Tibial nerve (tissue), 4 donors: Measurements from ENCODE around the gene PHC2. TPM values are rescaled to one million over a fixed set of nuclear protein-coding genes. Genes with fewer than 3 reads are reported as not detected.

Experiments used
- DNase-seq, 2 donors: peaks; one replicate each; pipeline ENCODE4 v3.0.0-alpha.2; 2019; ENCODE audit warnings: low spot score in 2 of 2
- H3K27ac ChIP-seq, 4 donors: fragments of 200-600 bp; sonication (generic) in 3 of 4; one replicate each; pipeline ENCODE4 v1.5.1; 2017 to 2019; ENCODE audit warnings: mild to moderate bottlenecking in 1 of 4
- H3K27me3 ChIP-seq, 2 donors: fragments of 200-600 bp; sonication (generic) in 1 of 2; one replicate each; pipeline versions ENCODE4 v1.5.1 to v1.6.0; 2017 to 2019
- H3K36me3 ChIP-seq, 3 donors: fragments of 200-600 bp; sonication (generic); one replicate each; pipeline ENCODE4 v1.5.1; 2018 to 2019
- H3K4me1 ChIP-seq, 4 donors: fragments of 200-600 bp; sonication (generic) in 3 of 4; one replicate each; pipeline ENCODE4 v1.5.1; 2017 to 2019
- H3K4me3 ChIP-seq, 4 donors: fragments of 200-600 bp; sonication (generic) in 3 of 4; one replicate each; pipeline ENCODE4 v1.5.1; 2017 to 2019; ENCODE audit warnings: mild to moderate bottlenecking in 1 of 4, moderate library complexity in 1 of 4
- H3K9me3 ChIP-seq, 4 donors: fragments of 200-600 bp; sonication (generic) in 3 of 4; one replicate each; pipeline ENCODE4 v1.5.1; 2017 to 2019
- EP300 ChIP-seq, 2 donors: sonication (generic); formaldehyde crosslinking; IDR thresholded peaks; one replicate each; pipeline ENCODE4 v1.6.1; 2017; ENCODE audit warnings: antibody characterized with exemption in 2 of 2, mild to moderate bottlenecking in 1 of 2
- POLR2A ChIP-seq, 2 donors: fragments of 450-650 bp; IDR thresholded peaks; one replicate each; pipeline ENCODE4 v1.6.1; 2017; ENCODE audit warnings: antibody characterized with exemption in 2 of 2, mild to moderate bottlenecking in 2 of 2, moderate library complexity in 2 of 2
- WGBS, 2 donors: methylation state at CpG; one replicate each; pipeline ENCODE4 v1.1.5; 2018; 5-methylcytosine and 5-hydroxymethylcytosine counted together
- total RNA-seq, 4 donors: library from RNA; depleted of rRNA; stranded (reverse); fragments of >200 nt; gene quantifications; one replicate each; pipeline ENCODE4 v1.1.0, GENCODE V29; 2016
- TF ChIP-seq, protein P1 (sequence below), 5 experiments: fragments of 200-600 bp in 3 of 5; fragments of 450-650 bp in 2 of 5; sonication (generic) in 3 of 5; IDR thresholded peaks; one replicate each; pipeline ENCODE4 v1.5.1; 2016 to 2019; ENCODE audit warnings: antibody characterized with exemption in 5 of 5, mild to moderate bottlenecking in 3 of 5, moderate library complexity in 2 of 5

The PHC2 gene
- total RNA-seq, 4 donors from 2014 or later: 152 to 458 (median 204) TPM

DNA sequence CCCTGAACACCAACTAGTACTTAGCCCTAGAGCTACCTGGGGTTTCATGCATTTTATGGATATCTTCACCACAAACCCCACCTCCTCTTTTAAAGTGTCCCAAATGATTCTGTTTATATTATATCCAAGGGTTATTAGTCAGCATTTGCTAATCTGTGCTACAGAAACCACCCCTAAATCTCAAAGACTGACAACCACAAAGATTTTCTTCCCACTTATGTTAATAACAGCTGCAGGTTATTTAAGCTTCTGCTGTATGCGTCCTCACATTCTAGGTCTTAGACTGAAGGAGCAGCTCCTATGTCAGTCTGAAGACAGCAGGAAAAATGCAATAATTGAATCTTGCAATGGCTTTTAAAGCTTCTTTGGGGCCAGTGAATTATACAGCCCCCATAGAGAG, 11.2 kb upstream of the PHC2 start:
- no peaks in the 10 kb centered on the region for H3K36me3 ChIP-seq
- no peak for DNase-seq
- no peak overlapping the region for H3K27ac ChIP-seq
- 75 to 90% methylated on average over 1 of the region's 1 CpG for WGBS, 2 donors
- no peaks in the 10 kb centered on the region for H3K9me3 ChIP-seq
- no peak for TF ChIP-seq POLR2A (IDR thresholded peaks at IDR 0.05)
- TF ChIP-seq, protein P1, sequence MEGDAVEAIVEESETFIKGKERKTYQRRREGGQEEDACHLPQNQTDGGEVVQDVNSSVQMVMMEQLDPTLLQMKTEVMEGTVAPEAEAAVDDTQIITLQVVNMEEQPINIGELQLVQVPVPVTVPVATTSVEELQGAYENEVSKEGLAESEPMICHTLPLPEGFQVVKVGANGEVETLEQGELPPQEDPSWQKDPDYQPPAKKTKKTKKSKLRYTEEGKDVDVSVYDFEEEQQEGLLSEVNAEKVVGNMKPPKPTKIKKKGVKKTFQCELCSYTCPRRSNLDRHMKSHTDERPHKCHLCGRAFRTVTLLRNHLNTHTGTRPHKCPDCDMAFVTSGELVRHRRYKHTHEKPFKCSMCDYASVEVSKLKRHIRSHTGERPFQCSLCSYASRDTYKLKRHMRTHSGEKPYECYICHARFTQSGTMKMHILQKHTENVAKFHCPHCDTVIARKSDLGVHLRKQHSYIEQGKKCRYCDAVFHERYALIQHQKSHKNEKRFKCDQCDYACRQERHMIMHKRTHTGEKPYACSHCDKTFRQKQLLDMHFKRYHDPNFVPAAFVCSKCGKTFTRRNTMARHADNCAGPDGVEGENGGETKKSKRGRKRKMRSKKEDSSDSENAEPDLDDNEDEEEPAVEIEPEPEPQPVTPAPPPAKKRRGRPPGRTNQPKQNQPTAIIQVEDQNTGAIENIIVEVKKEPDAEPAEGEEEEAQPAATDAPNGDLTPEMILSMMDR (IDR thresholded peaks at IDR 0.05): no peak
- TF ChIP-seq EP300 (IDR thresholded peaks at IDR 0.05): no peak
- H3K27me3 ChIP-seq: no peaks in the 10 kb centered on the region
- H3K4me3 ChIP-seq: no peak overlapping the region
- peaks cover 0 to 8% (median 0%) of the 10 kb centered on the region in 4 donors for H3K4me1 ChIP-seq

DNA sequence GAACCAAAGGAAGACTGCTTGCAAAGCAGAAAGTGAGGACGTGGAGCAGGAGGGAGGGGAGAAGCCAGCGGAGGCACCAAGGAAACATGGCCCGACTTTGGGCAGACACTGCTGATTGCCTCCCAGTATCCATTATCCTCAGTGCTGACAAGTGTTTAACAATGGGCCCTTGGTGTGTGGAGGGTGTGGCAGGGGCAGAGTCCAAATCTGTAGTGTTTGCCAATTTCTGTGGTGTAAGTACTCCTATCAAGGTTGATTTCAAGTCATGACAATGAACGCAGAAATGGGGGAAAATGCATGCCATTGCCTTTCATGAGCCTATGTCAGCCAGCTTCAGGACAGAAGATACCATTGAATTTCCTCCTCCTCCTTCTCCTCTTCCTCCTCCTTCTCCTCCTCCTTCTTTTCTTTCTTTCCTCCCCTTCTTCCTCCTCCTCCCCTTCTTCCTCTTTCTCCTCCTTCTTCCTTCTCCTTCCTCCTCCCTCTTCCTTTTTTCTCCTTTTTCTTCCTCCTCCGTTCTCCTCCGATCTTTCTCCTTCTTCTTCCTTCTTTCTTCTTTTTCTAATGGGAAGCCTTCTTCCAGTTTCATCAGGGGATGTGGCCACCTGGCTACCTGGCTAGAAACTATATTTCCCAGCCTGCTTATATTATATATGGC, 10.3 kb upstream of the PHC2 start:
- 67 to 77% methylated on average over 6 of the region's 6 CpGs for WGBS, 2 donors
- peaks cover 0 to 8% (median 0%) of the 10 kb centered on the region in 4 donors for H3K4me1 ChIP-seq

DNA sequence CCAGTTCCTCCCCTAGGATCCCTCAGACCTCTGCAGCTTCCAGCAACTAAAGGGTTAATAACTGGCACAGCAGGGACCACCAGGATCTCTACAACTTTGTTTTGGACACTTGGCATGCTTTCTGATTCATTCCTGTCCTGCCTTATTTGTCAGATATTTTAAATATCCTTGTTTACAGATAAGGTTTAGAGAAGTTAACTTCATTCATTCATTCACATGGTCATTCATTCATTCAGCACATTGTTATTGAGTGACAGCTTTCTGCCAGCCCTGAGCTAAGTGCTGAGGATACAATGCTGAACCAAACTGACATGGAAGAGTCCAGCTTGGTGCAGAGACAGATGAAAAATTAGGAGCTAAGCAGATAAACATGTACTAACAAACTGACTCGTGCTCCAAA, 8.8 kb upstream of the PHC2 start:
- no peak overlapping the region for H3K4me3 ChIP-seq
- H3K9me3 ChIP-seq: no peaks in the 10 kb centered on the region
- no peak overlapping the region for H3K27ac ChIP-seq
- no peaks in the 10 kb centered on the region for H3K36me3 ChIP-seq
- 48 to 54% methylated on average over 1 of the region's 1 CpG for WGBS, 2 donors
- H3K27me3 ChIP-seq: no peaks in the 10 kb centered on the region
- H3K4me1 ChIP-seq: peaks cover 0 to 14% (median 0%) of the 10 kb centered on the region in 4 donors
- TF ChIP-seq EP300 (IDR thresholded peaks at IDR 0.05) (no peak), POLR2A (IDR thresholded peaks at IDR 0.05) (no peak)
- TF ChIP-seq, protein P1 (IDR thresholded peaks at IDR 0.05): no peak
- DNase-seq: no peak

More for the DNA sequence above, 10.3 kb upstream of the PHC2 start:
- TF ChIP-seq POLR2A (IDR thresholded peaks at IDR 0.05): no peak
- TF ChIP-seq, protein P1 (IDR thresholded peaks at IDR 0.05): no peak
- no peak for TF ChIP-seq EP300 (IDR thresholded peaks at IDR 0.05)
- no peak overlapping the region for H3K27ac ChIP-seq
- no peaks in the 10 kb centered on the region for H3K36me3 ChIP-seq
- DNase-seq: no peak
- H3K27me3 ChIP-seq: no peaks in the 10 kb centered on the region
- no peak overlapping the region for H3K4me3 ChIP-seq
- no peaks in the 10 kb centered on the region for H3K9me3 ChIP-seq

DNA sequence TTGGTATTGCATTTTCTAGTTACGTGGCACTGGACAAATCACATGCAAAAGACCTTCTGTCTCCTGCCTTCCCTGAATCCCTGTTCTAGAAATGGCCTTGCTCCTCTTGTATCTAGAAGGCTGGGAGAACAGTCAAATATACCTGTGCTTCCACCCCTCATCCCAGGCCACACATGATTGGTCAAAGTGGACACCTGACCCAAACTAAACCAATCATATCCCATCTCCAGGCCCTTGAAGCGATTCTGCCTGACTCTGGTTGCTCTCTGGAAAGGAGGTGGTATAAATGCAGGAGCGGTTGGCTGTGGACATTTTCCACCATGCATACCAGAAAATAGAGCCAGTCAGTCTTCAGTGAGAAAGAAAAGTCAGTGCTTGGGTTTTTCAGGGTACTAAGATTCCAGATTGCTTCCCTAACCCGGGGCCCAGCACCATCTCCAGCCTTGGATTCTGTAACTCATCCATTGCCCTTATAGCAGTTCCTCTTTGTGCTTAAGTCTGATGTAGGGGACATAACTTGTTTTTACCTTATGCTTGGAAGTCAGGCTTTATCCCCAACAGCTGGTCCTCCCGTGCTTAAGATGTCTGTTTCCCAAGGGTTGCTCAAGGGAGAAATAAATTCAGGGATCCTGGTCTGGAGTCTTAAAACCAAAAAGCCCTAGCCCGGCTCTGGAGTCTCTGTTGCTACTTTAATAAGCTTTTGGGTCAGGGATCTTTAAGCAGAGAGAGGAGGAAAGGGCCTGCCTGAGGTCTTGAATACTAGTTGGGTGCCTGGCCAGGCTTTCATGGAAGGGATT, 7.7 kb upstream of the PHC2 start:
- no peak for DNase-seq
- TF ChIP-seq POLR2A (IDR thresholded peaks at IDR 0.05) (no peak), EP300 (IDR thresholded peaks at IDR 0.05) (no peak)
- TF ChIP-seq, protein P1 (IDR thresholded peaks at IDR 0.05): no peak
- Histone ChIP-seq H3K27ac (no peak overlapping the region), H3K4me1 (peaks cover 0 to 18% (median 4%) of the 10 kb centered on the region in 4 donors), H3K9me3 (no peaks in the 10 kb centered on the region), H3K4me3 (no peak overlapping the region), H3K27me3 (no peaks in the 10 kb centered on the region), H3K36me3 (no peaks in the 10 kb centered on the region)
- 72 to 85% methylated on average over 6 of the region's 6 CpGs for WGBS, 2 donors
